HG03025 (cell line): ENCODE results near the gene FBXO3.
A peak's percentile ranks its signal among the peaks of the same experiment; 100 is the strongest.
"Not testable (repeated sequence)": the region's sequence is repeated elsewhere in the genome, so short reads cannot be mapped to it uniquely, and the experiment has no call there.

ENCODE experiments used
- ATAC-seq: cut with Tn5 transposase; IDR thresholded peaks from one replicate; pipeline ENCODE4 v1.9.1; 2021; ENCODE audit warnings: mild to moderate bottlenecking, moderate library complexity; ENCODE audit not compliant: unreplicated experiment, low FRiP score

FBXO3 gene, protein sequence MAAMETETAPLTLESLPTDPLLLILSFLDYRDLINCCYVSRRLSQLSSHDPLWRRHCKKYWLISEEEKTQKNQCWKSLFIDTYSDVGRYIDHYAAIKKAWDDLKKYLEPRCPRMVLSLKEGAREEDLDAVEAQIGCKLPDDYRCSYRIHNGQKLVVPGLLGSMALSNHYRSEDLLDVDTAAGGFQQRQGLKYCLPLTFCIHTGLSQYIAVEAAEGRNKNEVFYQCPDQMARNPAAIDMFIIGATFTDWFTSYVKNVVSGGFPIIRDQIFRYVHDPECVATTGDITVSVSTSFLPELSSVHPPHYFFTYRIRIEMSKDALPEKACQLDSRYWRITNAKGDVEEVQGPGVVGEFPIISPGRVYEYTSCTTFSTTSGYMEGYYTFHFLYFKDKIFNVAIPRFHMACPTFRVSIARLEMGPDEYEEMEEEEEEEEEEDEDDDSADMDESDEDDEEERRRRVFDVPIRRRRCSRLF

DNA sequence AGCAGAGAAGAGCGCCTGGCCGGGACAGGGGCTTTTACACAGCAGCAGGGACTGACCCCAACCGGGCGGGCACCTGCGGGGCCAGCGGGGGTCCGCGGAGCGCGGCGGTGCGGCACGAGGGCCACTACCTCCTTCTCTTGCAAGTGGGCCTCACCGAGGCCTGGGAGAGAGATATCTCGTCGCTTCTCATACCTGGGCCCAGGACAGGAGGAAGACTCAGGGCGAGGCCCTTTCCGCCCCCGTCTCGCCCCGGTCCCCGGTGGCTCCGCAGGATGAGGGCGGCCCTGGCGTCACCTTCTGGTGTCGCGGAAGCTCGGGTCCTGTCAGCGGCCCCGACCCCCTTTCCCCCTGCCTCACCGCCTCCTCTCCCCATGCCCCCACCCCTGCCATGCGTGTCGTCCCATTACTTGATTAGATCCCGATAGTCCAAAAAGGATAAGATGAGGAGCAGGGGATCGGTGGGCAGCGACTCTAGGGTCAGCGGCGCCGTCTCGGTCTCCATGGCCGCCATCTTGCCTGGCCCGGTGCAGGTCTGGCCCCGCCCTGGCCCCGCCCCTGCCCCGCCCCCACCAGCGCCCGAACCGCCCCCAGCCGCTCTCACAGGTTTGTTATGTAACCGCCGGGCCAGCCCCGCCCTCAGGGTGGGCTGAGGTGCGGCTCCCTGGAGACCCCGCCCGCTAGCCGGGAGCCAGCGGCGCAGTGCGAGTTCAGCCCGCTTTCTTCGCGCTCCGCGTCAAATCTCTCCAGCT, at the start of gene FBXO3:
Gene FBXO3, minus strand, starts transcription at position 534 of the 749 bp plus-strand sequence. Its CDS starts 23 bp downstream, at position 511.
- ATAC-seq: peak; percentile 63

DNA sequence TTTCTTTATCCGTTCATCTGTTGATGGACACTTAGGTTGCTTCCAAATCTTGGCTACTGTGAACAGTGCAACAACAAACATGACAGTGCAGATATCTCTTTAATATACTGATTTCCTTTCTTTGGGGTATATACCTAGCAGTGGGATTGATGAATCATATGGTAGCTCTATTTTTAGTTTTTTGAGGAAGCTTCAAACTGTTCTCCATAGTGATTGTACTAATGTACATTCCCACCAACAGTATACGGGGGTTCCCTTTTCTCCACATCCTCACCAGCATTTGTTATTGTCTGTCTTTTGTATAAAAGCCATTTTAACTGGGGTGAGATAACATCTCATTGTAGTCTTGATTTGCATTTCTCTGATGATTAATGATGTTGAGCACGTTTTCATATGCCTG, 48.7 kb upstream of the FBXO3 start:
- not testable (repeated sequence) for ATAC-seq

DNA sequence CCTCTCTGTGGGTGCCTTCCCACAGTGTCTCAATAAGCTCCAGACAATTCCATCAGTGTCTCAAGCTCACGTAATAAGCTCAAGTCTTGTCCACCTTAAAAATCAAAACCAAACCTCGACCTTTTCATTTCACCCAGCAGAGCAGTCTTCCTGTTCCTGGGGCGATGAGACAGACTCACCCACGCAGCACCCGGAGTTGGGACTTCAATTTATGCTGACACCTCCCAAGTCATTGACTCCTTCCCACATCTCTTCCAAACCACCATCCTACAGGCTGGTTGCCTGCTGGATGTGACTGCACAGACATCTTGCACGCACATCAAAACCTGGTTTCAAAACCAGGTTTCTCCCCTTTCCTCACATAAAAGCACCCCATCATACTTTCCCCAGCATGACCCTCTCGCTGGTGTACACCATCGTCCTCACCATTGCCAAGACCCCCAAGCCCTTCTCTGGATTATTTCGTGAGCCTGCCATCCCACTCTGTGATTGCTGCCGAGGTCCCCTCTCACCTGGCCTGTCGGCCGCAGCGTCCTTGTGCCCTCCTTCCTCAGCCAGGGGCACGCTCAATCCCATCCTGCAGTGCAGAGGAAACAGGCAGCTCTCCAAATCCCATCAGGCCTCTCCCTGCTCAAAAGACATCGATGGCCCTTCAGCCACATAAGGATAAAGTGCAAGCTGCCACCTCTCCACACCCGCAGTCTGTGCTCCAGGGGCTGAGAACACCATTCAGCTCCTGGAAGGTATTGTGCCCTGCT, 45.1 kb upstream of the FBXO3 start:
- no peak for ATAC-seq

DNA sequence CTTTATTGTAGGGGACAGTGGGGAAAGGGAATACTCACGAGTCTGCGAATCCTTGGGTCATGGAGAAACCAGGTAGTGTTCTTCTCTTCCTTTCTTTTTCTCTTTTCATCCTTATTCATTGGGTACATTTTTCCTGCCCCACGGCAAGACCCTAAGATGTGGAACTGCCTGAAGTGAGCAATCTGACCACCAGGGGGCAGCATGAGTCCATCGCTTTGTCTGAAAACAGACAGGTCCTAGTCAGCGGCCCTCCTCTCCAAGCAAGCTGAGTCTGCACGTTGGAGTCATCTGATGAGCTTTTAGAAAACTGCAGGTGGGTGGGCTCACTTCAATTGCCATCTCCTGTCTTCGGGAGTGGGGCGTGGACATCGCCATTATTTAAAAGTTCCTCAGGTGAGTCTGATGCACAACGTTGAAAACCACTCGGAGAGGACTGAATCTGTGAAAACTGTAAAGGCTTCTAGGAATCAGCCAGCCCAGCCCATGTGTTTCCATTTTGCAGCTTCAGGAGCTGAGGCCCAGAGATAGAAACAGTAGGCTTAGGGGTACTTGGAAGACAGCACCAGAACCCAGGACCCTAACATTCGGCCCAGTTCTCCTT, 34.0 kb upstream of the FBXO3 start:
- ATAC-seq: no peak

DNA sequence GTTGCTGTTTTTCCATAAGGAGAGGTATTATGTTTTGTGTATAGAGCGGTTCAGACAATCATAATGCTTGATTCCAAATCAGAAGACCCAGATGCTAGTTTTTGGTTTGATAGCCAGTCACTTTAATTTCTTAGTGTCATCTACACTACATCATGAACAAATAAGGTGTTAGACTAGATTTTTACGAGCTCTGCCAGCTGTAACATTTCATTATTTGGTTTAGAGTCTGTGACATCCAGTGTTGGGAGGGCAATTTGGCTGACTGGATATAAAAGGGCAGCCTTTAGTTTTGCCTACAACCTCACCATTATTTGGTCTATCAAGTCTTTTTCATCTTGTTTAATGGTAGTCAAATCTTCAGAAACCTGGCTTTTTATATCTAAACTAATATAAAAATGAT, 30.2 kb upstream of the FBXO3 start:
- no peak for ATAC-seq

DNA sequence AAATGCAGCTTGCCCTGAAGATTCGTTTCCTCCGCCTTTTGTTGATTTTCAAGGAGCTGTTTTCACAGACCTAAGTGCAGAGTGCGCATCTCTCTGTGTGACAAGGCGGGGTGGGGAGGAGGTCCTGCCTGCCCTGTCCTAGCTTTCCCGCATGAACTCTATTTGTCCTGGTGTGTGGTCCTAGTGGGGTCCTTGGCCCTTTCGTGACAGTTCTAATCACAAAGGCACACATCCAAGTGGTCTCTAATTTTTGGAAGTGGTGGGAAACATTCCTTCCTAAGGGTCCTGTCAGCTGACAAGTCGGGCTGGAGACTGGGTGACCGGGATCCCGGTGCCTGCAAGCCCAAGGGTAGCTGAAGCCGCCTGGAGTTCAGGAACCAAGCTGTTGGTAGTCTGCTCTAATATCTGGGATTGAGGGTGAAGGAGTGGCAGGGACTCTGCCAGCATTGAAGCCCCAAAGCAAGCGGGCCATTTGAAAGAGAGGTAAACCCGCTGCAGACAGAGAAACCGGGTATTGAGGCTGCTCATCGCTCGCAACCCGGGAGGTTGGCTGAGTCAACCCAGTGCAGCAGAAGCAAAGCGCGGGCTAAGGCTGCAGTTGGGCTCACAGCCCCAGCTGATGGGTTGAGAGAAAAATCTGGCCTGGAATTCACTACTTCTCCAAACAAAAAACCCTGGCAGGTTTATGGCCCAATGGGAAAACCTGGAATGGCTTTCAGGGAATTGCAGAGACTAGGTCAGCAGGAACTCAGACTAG, 28.1 kb upstream of the FBXO3 start:
- ATAC-seq: no peak

DNA sequence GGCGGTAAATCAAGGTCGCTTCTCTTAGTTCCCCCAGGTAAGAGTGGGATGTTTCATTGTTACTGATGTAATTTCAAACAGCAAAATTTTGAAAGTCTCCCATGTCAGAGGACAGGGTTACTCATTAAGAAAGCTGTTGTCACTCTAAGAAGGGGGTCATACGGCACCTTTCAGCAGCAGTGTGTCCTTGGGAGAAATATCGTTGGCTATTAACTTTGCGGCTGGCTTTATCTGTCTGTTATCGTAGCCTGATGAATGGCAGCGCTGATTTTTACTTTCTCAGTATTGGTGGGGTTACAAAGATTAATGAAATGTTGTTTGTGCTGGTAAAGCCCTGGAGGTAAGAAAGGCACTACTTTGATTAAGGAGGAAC, 27.5 kb upstream of the FBXO3 start:
- no peak for ATAC-seq

DNA sequence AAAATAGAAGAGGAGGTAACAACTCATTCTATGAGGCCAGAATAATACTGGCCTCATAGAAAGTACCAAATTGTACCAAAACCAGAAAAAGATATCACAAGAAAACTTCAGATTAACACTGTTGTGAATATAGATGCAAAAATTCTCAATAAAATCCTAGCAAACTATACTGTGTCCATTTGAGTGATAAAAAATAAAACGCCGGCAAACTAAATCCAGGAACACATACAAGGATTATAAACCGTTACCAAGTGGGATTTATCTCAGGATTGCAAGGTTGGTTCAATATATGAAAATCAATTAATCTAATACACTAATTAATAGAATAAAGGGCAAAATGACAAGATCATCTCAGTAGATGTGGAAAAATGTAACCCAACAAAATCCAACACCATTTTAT, 23.6 kb upstream of the FBXO3 start:
- ATAC-seq: no peak

DNA sequence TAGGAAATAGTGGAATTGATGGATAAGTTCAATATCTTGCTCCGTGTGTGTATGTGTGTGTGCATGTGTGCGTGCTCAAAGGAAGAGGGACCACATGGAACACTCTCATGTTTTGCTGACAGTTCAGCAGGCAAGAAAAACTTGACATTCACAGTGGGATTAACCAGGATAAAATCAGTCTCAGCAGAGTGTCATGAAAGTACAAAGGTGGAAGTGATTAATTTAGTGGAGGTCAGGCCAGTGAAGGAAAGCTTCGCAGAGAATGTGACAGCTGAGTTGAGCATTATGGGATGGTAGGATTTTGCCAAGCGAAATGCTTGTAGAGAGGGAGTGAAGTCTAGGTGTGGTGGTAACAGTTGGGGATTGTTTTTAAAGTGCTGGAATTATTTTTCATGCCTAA, 15.7 kb upstream of the FBXO3 start:
- ATAC-seq: no peak

DNA sequence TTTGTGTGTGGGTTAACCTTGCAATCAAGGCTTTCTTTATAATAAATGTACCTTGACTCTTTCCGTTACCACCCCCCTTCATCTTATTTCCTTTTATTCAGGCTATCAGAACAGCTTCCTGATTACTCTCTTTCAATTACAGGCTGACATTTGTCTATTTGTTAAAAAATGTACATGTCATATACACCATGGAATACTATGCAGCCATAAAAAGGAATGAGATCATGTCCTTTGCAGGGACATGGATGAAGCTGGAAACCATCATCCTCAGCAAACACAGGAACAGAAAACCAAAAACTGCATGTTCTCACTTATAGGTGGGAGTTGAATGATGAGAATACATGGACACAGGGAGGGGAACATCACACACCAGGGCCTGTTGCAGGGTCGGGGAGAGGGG, 13.8 kb upstream of the FBXO3 start:
- not testable (repeated sequence) for ATAC-seq

DNA sequence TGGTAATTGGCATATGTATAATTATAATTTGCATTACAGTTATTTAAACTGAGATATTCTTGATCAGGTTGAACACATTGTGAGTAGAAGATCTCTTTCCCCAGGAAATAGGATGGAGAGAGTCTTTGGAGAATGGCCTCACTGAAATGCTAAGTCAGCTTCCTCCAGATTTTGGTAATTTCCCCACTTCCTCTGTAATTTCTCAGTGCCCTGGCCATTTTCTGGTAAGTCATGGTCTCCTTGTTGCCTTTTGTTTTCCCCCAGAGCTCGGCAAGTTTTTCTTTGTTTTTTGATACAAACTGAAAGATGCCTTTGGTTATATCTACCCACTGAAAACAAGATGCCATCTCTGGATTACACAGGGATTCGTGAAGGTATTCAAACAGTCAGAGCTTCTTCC, 12.8 kb upstream of the FBXO3 start:
- no peak for ATAC-seq

DNA sequence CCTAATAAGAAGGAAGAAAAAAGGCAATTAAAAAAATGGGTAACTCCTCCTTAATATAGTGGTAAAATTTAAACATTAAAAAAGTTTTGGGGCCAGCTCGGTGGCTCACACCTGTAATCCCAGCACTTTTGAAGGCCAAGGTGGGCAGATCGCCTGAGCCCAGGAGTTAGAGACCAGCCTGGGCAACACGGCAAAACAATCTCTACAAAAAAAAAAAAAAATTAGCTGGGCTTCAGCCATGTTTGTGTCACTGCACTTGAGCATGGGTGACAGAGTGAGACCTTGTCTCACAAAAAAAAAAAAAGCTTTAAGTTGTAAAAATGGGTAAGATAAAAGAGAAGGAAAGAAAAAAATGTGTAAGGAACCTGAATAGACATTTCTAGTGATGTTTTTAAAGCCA, 11.3 kb upstream of the FBXO3 start:
- ATAC-seq: no peak

DNA sequence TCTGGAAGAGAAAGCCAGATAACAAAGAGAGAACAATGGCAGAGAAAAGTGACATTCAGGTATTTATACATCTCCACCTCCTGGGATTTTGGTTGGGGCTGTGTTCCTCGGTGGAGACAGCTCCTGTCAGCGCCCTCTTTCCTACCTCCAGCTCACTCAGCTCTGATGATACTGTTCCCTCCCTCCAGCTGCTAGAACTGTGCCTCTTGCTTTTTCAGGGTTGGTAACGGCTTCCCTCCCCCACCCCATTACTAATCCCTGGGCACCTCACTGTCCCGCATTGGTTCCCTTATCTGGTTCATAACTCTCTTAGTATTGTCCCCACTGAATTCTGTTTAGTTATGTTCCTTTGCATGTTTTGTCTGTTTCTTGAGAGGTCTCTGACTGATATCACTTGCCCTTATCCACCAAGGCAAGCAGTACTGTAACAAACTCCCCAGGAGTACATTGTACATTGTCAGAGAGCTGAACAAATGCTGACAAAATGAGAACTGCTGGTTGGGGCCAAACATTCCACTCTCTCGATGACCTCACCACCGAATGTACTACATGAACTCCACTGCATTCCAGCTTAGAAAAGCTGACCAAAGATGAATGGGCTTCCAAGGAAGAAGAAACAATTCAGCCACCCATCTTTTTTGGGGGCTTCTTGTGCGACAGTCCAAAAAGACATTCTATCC, 5.7 kb upstream of the FBXO3 start:
- no peak for ATAC-seq

DNA sequence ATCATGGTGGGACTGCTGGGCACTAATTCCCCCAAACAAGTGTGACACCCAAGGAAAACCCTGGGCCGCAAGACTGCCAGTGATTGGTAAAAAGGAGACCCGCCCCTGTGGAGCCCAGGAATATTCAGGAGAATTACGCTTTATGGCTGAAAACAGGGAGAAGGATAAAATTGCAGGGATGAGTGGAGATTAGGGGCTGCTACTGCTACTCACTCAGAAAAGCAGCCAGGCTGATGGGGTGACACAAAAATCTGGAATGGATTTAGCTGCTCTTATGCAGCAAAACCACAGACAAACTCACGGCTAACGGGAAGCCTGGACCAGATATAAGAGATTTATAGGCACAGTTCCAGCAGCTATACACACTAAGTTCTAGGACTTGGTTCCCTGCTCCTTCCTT, 4.4 kb upstream of the FBXO3 start:
- ATAC-seq: no peak

DNA sequence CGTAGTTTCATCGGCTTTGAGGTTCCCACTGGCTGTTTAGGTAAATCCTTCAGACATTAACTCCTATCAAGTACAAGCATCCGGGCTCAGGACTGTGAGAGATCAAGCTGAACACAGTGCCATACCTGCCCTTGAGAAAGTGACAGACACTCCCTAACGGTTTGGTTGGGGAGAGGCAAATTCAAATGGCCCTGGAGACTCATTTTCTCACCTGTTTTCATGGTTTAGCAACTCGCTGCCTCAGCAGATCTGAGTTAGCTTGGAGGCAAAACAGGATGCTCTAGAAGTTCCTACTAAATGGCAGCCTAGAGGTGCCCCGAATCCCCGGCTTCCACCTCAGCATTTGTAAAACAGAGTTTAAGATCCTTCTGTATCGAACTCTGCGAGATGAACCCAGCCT, 3.6 kb upstream of the FBXO3 start:
- ATAC-seq: no peak

DNA sequence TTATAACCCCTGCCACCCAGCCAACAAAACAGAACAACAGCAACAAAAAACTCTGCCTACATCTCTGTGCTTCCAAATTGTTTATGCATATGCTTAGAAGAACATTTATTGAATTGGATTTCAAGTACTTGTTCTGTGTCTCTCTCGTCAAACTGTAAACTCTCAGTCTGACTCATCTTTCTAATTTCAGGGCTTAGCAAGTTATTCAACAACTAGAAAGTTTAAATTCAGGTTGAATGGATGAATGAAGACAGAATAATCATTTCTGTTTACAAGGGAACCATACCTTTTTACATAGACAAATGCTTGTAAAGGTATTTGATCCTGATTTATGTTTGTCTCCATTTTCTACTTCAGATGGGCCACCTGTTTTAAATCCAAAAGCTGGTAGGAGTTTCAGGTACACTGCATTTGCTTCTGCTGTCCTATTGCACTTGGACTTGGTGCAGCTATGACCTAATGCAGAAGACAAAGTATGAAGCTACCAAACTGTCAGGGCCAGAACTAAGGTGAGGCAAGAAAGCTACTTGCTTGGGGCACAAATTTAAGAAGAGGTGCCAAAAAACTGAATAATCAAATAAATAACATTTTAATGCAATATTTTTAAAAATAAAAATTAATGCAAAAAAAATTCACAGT, 1.6 kb upstream of the FBXO3 start:
- no peak for ATAC-seq

DNA sequence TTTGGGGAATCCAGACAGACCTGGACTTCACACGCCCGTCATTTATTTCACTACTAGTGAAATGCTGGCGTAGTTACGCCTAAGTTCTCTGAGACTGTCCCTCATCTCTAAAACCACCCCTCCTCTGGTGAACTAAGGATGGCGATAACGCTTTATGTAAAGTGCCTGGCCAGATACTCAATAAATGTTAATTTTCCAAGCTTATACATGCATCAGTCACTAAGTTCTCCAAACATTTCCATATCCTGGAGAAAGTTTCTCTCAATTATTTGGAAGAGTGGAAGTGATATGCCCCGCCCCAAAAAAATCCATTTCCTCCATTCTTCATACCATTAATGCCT, 1.1 kb upstream of the FBXO3 start:
- no peak for ATAC-seq

DNA sequence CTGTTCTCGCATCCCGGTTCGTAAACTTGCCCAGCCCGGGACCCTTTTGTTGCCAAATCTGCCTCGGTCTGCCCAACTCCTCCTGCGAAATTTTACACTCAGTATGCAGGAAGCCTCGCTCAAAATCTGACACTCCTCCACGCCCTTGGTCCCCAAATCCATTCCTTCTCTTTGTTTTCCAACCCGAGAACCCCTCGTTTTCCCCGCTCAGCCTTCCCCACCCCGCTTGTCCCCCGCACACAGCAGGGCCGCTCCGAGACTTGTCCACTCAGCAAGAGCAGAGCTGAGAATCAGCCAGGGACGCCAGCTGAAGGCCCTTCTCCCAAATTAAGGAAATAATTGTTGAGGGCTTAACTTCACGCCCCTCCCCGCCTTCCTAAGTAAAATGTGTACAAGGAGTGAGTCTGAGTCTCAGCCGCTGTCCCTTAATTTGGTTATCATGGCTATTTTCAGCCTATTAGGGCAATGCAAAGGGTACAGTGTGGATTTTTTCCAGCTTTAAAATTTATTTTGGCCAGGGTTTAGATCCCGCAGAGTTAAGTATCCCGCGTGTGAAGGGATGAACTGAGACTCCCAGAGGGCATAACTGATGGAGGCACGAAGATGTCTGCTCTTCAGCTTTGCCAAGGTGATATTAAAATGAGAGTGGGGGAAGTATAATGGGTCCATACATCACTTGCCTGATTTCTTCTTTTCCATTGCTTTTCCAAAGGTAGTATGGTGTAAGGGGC, 581 bp upstream of the FBXO3 start:
- ATAC-seq: peak; percentile 5
